ENCODE data around the gene RGS19.

DNA sequence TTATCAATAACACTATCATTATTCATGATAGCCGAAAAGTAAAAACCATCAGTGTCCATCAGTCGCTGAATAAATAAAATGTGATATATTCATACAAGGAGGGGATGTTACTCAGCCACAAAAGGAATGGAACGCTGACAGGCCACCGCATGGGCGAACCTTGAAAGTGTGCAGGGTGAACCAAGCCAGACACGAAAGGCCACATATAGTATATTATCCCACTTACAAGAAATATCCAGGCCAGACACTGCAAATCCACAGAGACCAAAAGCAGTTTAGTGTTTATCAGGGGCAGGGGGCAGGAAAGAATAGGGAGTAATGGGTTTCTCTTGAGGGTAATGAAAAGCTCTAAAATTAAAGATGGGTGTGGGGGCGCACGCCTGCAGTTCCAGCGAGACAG, 35.5 kb downstream of the RGS19 start:
- TF ChIP-seq, protein P1, sequence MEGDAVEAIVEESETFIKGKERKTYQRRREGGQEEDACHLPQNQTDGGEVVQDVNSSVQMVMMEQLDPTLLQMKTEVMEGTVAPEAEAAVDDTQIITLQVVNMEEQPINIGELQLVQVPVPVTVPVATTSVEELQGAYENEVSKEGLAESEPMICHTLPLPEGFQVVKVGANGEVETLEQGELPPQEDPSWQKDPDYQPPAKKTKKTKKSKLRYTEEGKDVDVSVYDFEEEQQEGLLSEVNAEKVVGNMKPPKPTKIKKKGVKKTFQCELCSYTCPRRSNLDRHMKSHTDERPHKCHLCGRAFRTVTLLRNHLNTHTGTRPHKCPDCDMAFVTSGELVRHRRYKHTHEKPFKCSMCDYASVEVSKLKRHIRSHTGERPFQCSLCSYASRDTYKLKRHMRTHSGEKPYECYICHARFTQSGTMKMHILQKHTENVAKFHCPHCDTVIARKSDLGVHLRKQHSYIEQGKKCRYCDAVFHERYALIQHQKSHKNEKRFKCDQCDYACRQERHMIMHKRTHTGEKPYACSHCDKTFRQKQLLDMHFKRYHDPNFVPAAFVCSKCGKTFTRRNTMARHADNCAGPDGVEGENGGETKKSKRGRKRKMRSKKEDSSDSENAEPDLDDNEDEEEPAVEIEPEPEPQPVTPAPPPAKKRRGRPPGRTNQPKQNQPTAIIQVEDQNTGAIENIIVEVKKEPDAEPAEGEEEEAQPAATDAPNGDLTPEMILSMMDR (conservative IDR thresholded peaks at IDR 0.05; ENCODE audit: low read depth, low read length) = no peak
- TF ChIP-seq EZH2 (IDR thresholded peaks at IDR 0.05; ENCODE audit: low read length, unreplicated experiment) (no peak), EZH2phosphoT487 (IDR thresholded peaks at IDR 0.05; ENCODE audit: borderline replicate concordance, low read length) (no peak)

All from PC-3 (cell line).